WERI-Rb-1 (cell line): Measurements from ENCODE around the gene DLEC1.

Experiments used
- DNase-seq: peaks from one replicate; pipeline ENCODE4 v3.0.0-alpha.2; 2020
- H3K27ac ChIP-seq: fragments of 250-450 bp; sonication (Bioruptor Pico); 2 replicates; pipeline ENCODE4 v1.5.1; 2020; ENCODE audit warnings: mild to moderate bottlenecking, moderate library complexity
- H3K27me3 ChIP-seq: fragments of 250-450 bp; sonication (Bioruptor Pico); 2 replicates; pipeline ENCODE4 v1.5.1; 2021; ENCODE audit warnings: mild to moderate bottlenecking, low read depth, moderate library complexity; ENCODE audit not compliant: insufficient read depth, severe bottlenecking
- H3K36me3 ChIP-seq: fragments of 250-450 bp; sonication (Bioruptor Pico); 2 replicates; pipeline ENCODE4 v1.5.1; 2020; ENCODE audit warnings: mild to moderate bottlenecking, moderate library complexity
- H3K4me3 ChIP-seq: 2 replicates; pipeline ENCODE4 v1.5.1; 2011; ENCODE audit warnings: low read depth, mild to moderate bottlenecking, control low read depth, low read length
- H3K9me3 ChIP-seq: fragments of 250-450 bp; sonication (Bioruptor Pico); 2 replicates; pipeline ENCODE4 v1.5.1; 2021; ENCODE audit warnings: mild to moderate bottlenecking, moderate library complexity; ENCODE audit not compliant: severe bottlenecking
- TF ChIP-seq, protein P1 (sequence below): IDR thresholded peaks from 2 replicates; pipeline ENCODE4 v1.5.1; 2011; ENCODE audit warnings: low read depth, mild to moderate bottlenecking, control low read depth, inconsistent platforms, low read length

The DLEC1 gene

DNA sequence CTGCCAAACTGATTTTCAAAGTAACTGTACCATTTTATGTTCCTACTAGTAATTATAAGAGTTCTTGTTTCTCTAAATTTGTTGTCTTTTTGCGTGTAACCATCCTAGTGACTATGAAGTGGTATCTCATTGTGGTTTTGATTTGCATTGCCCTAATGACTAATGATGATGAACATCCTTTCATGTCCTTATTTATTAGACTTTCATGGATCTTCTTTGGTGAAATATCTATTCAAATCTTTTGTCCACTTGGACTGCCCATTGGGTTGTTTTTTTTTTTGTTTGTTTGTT lies 130.0 kb downstream of the DLEC1 start:
- H3K4me3 ChIP-seq: no peak overlapping the region
- no peaks in the 10 kb centered on the region for H3K27me3 ChIP-seq
- H3K9me3 ChIP-seq: no peaks in the 10 kb centered on the region
- TF ChIP-seq, protein P1, sequence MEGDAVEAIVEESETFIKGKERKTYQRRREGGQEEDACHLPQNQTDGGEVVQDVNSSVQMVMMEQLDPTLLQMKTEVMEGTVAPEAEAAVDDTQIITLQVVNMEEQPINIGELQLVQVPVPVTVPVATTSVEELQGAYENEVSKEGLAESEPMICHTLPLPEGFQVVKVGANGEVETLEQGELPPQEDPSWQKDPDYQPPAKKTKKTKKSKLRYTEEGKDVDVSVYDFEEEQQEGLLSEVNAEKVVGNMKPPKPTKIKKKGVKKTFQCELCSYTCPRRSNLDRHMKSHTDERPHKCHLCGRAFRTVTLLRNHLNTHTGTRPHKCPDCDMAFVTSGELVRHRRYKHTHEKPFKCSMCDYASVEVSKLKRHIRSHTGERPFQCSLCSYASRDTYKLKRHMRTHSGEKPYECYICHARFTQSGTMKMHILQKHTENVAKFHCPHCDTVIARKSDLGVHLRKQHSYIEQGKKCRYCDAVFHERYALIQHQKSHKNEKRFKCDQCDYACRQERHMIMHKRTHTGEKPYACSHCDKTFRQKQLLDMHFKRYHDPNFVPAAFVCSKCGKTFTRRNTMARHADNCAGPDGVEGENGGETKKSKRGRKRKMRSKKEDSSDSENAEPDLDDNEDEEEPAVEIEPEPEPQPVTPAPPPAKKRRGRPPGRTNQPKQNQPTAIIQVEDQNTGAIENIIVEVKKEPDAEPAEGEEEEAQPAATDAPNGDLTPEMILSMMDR: no peak
- peaks cover 5% of the 10 kb centered on the region; the same call in 1 of the 2 replicates for H3K36me3 ChIP-seq
- no peak for DNase-seq
- no peak overlapping the region for H3K27ac ChIP-seq

DNA sequence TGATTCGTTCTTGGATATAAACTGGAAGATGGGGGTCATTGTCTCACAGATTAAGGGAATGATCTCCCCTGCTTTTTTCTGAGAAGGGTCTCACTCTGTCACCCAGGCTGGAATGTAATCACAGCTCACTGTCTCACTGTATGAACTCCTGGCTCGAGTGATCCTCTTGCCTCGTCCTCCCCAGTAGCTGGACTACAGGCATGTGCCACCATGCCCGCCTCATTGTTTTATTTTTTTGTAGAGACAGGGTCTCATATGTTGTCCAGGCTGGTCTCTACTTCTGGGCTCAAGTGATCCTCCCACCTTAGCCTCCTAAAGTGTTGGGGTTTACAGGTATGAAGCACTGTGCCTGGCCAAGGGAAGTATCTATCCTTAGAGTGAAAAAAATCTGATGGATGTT lies 131.7 kb downstream of the DLEC1 start:
- Histone ChIP-seq H3K27me3 (no peaks in the 10 kb centered on the region), H3K4me3 (no peak overlapping the region), H3K27ac (no peak overlapping the region), H3K36me3 (peaks cover 2% of the 10 kb centered on the region; the same call in 1 of the 2 replicates), H3K9me3 (no peaks in the 10 kb centered on the region)
- TF ChIP-seq, protein P1: no peak
- no peak for DNase-seq

DNA sequence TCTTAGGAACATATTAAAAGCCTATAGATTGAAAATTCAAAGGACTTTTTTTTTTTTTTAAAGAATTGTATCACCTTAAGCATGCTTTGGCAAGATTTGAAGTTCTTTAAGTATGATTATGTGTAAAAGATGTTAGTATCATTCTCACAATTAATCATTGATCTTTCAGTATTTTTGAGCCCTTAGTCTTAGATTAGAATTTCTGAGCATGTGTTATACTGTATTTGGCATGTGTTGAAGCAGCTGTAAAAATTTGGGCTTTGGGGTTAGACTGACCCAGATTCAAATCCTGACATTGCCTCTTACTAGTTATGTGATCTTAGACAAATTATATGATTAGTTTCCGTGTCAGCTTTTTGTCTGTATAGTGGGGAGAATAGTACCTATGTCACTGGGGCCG lies 132.6 kb downstream of the DLEC1 start:
- Histone ChIP-seq H3K27me3 (no peaks in the 10 kb centered on the region), H3K36me3 (no peaks in the 10 kb centered on the region), H3K9me3 (no peaks in the 10 kb centered on the region), H3K4me3 (no peak overlapping the region), H3K27ac (no peak overlapping the region)
- TF ChIP-seq, protein P1: no peak
- no peak for DNase-seq
